HG03575 (cell line): ENCODE results near the gene TRAPPC4.
"Not testable (repeated sequence)": the region's sequence is repeated elsewhere in the genome, so short reads cannot be mapped to it uniquely, and the experiment has no call there.

Source experiments
- ATAC-seq: cut with Tn5 transposase; IDR thresholded peaks from one replicate; pipeline ENCODE4 v1.9.1; 2021; ENCODE audit not compliant: unreplicated experiment, insufficient number of reproducible peaks, low FRiP score; ENCODE audit errors: extremely low read depth

The TRAPPC4 gene

DNA sequence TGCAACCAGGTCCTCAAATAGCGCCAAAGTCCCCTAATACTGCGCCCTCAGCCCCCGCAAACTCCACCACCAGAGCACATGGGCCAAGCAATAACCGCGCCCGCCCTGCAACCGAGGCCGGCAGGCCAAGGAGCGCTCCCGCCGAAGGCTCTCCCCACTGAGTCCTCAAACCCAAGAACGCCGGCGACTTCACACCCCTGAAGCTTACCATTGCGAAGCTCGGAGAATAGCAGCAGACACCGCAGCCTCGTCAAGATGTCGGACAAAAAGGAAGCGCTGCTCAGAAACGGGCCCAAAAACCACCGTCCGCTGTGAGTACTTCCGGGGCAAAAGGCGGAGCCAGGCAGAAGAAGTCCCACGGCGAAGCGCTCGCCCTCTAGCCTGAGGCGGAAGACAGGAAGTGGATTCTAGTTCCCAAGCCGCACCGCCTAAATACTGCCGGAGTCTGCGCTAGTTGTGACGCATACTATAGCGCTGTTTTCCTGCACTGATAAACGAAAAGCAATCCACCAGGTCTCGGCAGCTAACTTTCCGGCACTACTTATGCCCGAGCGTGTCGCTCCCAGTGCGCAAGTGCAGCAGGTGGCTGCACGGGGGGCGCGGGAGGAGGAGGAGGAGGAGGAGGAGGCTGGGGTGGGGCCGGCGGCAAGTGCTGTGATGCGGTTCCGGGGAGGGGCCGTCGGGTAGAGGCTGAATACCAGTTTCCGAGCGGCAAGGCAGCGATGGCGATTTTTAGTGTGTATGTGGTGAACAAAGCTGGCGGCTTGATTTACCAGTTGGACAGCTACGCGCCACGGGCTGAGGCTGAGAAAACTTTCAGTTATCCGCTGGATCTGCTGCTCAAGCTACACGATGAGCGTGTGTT is at the start of gene TRAPPC4, which contains the start of gene RPS25:
TSS of gene TRAPPC4 (plus strand) at position 693 of the 865 bp plus-strand sequence. CDS start at position 723, 30 bp downstream.
TSS of gene RPS25 (minus strand) at position 270 of the 865 bp plus-strand sequence. CDS start at position 211, 59 bp downstream.
- ATAC-seq: peak; percentile 58

- ATAC-seq: not testable (repeated sequence)
These were observed 49.1 kb upstream of the TRAPPC4 start for GRCh38 chr11:118969508-118969907.

DNA sequence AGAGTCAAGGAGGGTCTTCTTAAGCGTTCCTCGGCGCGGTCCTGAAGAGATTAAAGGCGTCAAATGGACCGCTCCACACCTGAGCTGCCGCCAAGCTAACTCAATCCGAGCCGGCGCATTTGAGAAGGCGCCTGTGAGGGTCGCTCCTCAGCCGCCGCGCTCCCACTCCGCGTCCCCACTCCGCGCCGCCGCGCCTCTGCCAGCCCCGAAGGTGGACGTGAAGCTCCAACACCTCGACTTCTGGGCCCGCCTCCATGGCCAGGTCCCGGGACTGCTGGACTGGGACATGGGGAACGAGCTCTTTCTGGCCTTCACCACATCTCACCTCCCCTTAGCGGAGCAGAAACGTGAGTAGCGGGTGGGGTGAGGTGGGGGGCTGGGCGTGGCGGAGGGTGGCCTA is 46.9 kb upstream of the TRAPPC4 start, which contains the start of gene FOXR1:
TSS of gene FOXR1 (plus strand) at position 116 of the 400 bp plus-strand sequence. CDS start at position 287, 171 bp downstream.
- ATAC-seq: no peak

DNA sequence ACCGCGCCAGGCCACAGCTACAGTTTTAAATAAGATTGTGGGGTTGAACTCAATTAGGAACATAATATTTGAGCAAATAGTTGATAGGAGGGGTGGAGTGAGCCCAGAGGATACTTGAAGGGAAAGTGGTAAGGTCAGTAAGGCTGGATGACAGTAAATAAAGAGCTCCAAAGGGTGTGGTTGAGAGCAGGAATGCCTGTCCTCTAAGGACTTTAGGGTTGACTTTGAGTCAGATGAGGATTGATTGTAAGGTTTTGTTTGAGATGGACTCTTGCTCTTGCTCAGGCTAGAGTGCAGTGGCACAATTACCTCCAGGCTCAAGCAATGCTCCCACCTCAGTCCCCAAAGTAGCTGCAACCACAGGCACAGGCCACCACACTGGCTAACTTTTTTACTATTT is 44.6 kb upstream of the TRAPPC4 start:
- ATAC-seq: no peak

- no peak for ATAC-seq
These were observed 42.5 kb upstream of the TRAPPC4 start for GRCh38 chr11:118975771-118976709.

DNA sequence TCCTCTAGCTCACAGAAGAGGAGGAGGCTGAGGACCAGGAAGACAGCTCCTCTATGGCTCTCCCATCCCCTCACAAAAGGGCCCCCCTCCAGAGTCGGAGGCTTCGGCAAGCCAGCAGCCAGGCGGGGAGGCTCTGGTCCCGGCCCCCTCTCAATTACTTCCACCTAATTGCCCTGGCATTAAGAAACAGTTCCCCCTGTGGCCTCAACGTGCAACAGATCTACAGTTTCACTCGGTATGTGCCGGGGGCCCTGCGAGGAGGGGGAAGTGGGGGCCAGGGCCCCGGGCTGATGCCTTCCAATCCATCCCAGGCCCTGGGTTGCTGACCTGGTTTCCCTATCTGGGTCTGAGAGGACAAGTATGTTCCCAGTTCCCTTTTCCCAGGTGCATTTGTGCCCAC is 39.1 kb upstream of the TRAPPC4 start:
- no peak for ATAC-seq

DNA sequence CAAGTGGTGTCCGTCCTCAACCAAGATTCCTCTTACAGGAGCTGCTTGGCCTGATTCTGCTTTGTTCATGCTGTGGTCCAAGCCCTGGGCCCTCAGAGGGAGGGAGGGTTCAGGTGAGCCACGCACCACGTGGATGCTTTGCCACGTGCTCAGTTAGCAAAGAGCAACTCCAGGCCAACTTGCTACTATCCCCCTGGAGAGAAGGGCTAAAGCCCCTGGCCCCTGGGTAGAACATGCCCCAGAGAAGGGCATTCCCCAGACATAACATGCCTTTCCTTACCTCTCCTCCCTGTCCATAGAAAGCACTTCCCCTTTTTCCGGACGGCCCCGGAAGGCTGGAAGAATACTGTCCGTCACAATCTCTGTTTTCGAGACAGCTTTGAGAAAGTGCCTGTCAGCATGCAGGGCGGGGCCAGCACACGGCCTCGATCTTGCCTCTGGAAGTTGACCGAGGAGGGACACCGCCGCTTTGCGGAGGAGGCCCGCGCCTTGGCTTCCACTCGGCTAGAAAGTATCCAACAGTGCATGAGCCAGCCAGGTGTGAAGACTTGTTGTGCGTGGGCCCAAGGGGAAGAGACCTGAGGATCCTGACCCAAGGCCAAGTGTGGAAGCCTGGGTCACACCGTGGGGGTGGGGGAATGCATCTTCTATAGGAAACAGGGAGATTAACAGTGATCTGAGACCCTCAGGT is 38.2 kb upstream of the TRAPPC4 start:
- no peak for ATAC-seq

DNA sequence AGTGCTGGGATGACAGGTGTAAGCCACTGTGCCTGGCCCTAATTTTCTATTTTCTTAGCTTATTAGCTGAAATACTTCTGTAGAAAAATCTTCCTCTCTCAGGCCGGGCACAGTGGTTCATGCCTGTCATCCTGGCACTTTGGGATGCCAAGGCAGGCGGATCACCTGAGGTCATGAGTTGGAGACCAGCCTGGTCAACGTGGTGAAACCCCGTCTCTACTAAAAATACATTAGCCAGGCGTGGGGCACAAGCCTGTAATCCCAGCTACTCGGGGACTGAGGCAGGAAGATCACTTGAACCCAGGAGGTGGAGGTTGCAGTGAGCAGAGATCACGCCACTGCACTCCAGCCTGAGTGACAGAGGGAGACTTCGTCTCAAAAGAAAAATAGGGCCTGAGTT is 34.2 kb upstream of the TRAPPC4 start:
- not testable (repeated sequence) for ATAC-seq

GRCh38 chr11:118984825-118985224 is 33.7 kb upstream of the TRAPPC4 start:
- ATAC-seq: no peak

DNA sequence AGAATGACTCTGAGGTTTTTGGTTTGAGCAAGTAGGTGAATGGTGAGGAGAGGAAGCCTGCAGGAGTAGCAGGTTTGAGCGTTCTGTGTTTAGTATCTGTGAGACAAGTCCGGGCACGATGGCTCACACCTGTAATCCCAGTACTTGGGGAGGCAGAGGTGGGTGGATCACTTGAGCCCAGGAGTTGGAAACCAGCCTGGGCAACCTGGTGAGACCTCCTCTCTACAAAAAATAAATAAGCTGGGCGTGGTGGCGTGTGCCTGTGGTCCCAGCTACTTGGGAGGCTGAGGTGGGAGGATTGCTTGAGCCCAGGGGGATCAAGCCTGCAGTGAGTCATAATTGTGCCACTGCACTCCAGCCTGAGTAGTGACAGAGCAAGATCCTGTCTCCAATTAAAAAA is 30.3 kb upstream of the TRAPPC4 start:
- no peak for ATAC-seq

GRCh38 chr11:118991486-118992038 is 27.0 kb upstream of the TRAPPC4 start:
- ATAC-seq: not testable (repeated sequence)

GRCh38 chr11:118996926-118997626 is 21.5 kb upstream of the TRAPPC4 start:
- no peak for ATAC-seq

DNA sequence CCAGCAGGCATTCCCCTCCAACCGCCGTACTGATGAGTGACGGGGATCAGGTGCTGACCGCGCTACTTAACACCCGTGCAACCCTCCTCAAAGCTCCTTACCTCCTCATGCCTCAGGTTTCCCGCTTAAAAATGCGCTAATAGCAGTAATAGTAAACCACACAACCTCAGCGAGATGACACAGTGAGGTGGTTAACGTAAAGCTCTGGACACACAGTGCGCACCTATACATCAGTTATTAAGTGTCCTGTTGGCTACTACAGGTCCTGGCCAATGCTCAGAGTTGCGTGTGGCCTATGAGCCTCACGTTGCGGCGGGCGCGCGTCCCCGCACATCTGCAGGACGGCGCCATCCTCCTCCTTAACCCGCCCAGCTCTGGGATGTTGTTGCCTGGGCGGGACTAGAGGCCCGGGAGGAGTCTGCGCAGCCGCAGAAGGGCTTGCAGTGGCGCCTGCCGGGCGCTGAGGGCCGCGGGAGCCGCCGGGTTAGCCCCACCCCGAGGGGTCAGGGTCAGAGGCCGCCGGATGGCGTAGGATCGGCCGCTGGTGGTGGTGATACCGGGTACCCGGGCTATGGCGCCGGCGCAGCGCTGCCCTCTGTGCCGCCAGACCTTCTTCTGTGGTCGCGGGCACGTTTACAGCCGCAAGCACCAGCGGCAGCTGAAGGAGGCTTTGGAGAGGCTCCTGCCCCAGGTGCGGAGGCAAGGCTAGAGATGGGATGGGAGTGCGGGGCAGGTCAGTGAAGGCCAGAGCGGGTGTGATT is 20.8 kb upstream of the TRAPPC4 start, which contains the start of gene CENATAC:
TSS of gene CENATAC (plus strand) at position 512 of the 761 bp plus-strand sequence. CDS start at position 572, 60 bp downstream.
- ATAC-seq: peak; percentile 43

DNA sequence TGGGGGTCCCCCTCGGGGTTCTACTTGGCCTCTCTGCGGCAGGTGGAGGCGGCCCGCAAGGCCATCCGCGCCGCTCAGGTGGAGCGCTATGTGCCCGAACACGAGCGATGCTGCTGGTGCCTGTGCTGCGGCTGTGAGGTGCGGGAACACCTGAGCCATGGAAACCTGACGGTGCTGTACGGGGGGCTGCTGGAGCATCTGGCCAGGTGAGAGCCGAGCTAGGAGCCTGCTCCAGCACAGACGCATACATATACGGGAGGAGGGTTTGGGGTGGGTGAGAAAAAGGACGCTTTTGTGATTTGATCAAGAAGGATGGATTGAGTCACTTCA is 20.2 kb upstream of the TRAPPC4 start:
- no peak for ATAC-seq

- ATAC-seq: no peak
These were observed 19.7 kb upstream of the TRAPPC4 start for GRCh38 chr11:118998822-118999221.

DNA sequence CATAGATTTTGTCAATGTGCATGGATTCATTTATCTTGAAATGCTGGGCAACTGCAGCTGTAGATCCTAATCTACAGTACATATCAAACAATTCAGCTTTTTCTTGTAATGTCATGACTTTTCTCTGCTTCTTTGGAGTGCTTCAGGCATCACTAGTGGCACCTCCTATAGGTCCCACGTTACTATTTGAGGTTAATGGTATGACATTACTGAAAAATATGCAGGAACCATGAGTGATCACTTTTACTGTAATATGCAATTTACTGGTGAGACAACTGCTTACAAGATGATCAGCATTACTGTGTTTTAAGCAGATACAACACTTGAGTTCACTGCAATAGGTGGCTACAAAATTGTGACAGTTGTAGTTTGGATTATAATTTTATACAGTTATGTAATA is 17.7 kb upstream of the TRAPPC4 start:
- ATAC-seq: no peak

DNA sequence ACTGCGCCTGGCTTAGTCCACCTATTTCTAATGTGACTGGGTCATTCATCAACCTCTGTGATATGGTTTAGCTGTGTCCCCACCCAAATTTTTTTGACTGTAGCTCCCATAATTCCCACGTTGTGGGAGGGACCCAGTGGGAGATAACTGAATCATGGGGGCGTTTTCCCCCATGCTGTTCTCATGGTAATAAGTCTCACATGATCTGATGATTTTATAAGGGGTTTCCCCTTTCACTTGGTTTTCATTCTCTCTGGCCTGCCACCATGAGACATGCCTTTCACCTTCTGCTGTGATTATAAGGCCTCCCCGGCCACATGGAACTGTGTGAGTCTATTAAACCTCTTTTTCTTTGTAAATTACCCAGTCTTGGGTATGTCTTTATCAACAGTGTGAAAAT is 11.9 kb upstream of the TRAPPC4 start:
- no peak for ATAC-seq
